OCI-LY7 (cell line): Measurements from ENCODE around the gene HAPLN3.

Experiments
- CTCF ChIP-seq: fragments of 200-600 bp; sonication (generic); conservative IDR thresholded peaks from 2 replicates; pipeline ENCODE4 v1.5.1; 2014; ENCODE audit warnings: mild to moderate bottlenecking, antibody characterized with exemption, low read length, moderate library complexity, mixed read lengths
- EZH2phosphoT487 ChIP-seq: fragments of 200-600 bp; sonication (generic); IDR thresholded peaks from 2 replicates; pipeline ENCODE4 v1.6.1; 2018; ENCODE audit warnings: low read depth, borderline replicate concordance, mild to moderate bottlenecking, mixed run types, antibody characterized with exemption, low read length, moderate library complexity, mixed read lengths

GRCh38 chr15:88873786-88874185, 21.6 kb downstream of the HAPLN3 start:
- TF ChIP-seq CTCF (no peak), EZH2phosphoT487 (no peak)
